T-helper 2 cell treated with Interferon-gamma antibody and Interleukin-4, amounts not matched to agents 5 μg/mL and 100 μg/mL, for 36 hours (primary cell): ENCODE data around the gene TIMP2.
"Not testable (repeated sequence)": the region's sequence is repeated elsewhere in the genome, so short reads cannot be mapped to it uniquely, and the experiment has no call there.

Experiments used
- DNase-seq: peaks from one replicate; pipeline ENCODE4 v3.0.0; 2021; ENCODE audit warnings: low spot score
- H3K27ac Mint-ChIP-seq: one replicate; pipeline ENCODE4 v1.8.0; 2021; ENCODE audit warnings: mild to moderate bottlenecking, mixed read lengths
- H3K27me3 Mint-ChIP-seq: one replicate; pipeline ENCODE4 v1.8.0; 2021; ENCODE audit warnings: low read depth, mixed read lengths
- H3K36me3 Mint-ChIP-seq: one replicate; pipeline ENCODE4 v1.8.0; 2021; ENCODE audit warnings: low read depth, mixed read lengths
- H3K4me1 Mint-ChIP-seq: one replicate; pipeline ENCODE4 v1.8.0; 2021; ENCODE audit warnings: low read depth, mixed read lengths
- H3K4me3 Mint-ChIP-seq: one replicate; pipeline ENCODE4 v1.8.0; 2022; ENCODE audit warnings: mild to moderate bottlenecking, moderate library complexity, mixed read lengths
- H3K9me3 Mint-ChIP-seq: one replicate; pipeline ENCODE4 v1.8.0; 2021; ENCODE audit warnings: mixed read lengths

The TIMP2 gene

DNA sequence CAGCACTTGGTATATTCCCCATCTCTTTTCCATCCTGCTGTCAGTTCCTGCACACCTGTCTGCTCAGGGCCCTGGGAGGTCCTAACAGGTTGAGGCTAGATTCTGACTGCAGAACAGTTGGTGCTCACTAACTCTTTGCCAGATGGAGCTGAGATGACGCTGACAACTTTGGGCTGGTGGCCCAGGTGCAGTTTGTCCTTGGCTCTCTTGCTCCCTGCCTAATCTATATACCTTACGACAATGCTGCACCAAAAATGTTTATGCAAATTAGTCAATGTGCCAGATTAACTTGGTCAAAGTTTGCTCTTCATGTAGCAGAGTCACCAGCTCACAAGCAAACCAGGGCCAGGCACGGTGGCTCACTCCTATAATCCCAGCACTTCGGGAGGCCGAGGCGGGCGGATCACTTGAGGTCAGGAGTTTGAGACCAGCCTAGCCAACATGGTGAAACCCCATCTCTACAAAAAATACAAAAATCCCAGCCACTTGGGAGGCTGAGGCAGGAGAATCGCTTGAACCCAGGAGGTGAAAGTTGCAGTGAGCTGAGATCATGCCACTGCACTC lies 48.2 kb downstream of the TIMP2 start:
- H3K4me1 Mint-ChIP-seq: peaks cover 15% of the 10 kb centered on the region
- H3K27me3 Mint-ChIP-seq: peaks cover 15% of the 10 kb centered on the region
- not testable (repeated sequence) for H3K27ac Mint-ChIP-seq, H3K36me3 Mint-ChIP-seq, H3K4me3 Mint-ChIP-seq, DNase-seq, H3K9me3 Mint-ChIP-seq

DNA sequence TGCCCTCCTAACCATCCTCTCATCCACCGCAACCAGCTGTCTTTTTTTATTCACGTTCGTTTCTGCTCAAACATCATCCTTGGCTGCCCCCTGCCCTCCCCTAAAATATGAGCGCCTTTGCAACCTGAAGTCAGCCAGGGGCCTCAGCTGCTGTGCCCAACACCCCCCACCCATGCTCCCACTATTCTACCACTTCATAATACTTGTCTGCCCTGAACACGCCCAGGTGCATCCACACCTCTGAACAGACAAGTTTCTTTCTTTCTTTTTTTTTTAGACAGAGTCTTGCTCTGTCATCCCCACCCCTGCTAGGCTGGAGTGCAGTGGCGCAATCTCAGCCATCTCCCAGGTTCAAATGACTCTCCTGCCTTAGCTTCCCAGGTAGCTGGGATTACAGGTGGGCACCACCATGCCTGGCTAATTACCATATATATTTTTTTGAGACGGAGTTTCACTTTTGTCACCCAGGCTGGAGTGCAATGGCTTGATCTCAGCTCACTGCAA lies 49.0 kb downstream of the TIMP2 start:
- Mint-ChIP-seq H3K27me3 (peaks cover 15% of the 10 kb centered on the region), H3K4me1 (peaks cover 15% of the 10 kb centered on the region), H3K36me3 (no peaks in the 10 kb centered on the region), H3K4me3 (no peak overlapping the region), H3K9me3 (no peaks in the 10 kb centered on the region), H3K27ac (no peak overlapping the region)
- DNase-seq: no peak

DNA sequence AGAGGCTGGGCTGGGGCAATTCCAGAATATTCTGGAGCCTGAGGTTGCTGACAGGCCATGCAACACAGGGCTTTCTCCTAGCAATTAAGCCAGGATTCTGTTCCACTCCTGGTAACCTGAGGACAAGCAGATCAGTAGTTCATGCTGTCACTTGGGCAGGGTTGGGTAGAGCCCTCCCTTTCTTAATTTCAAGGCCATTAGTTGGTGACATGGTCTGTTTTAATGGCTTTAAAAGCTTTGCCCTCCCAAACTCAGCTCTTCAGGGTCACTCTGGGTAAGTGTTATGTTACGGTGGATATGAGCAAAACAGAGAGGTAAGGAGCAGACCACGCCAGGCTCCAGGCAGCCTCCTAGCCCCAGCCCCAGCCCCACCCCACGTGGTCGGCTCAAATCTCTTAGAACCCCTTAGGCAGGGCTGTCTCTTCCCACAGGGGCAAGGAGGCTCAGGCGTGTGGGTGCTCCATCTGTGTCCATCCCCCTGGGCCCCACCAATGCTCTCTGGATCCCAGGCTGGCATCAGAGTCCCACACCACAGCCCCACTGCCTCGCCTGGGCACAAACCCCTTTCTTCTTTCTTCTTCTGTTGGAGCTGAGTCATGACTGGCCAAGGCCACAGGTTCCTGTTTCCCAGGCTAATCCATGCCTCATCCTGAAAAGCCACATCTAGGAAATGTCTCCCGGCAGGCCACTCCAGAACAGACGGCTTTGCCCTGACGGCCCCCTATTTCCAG lies 49.7 kb downstream of the TIMP2 start:
- Mint-ChIP-seq H3K9me3 (no peaks in the 10 kb centered on the region), H3K4me1 (peaks cover 15% of the 10 kb centered on the region), H3K27me3 (peaks cover 15% of the 10 kb centered on the region), H3K36me3 (no peaks in the 10 kb centered on the region), H3K27ac (no peak overlapping the region), H3K4me3 (no peak overlapping the region)
- DNase-seq: no peak

GRCh38 chr17:78873519-78874340 lies 51.5 kb downstream of the TIMP2 start:
- Mint-ChIP-seq H3K27me3 (peaks cover 4% of the 10 kb centered on the region), H3K4me3 (no peak overlapping the region), H3K4me1 (peaks cover 3% of the 10 kb centered on the region), H3K36me3 (no peaks in the 10 kb centered on the region), H3K27ac (no peak overlapping the region), H3K9me3 (no peaks in the 10 kb centered on the region)
- no peak for DNase-seq

- no peaks in the 10 kb centered on the region for H3K9me3 Mint-ChIP-seq
- H3K4me1 Mint-ChIP-seq: no peaks in the 10 kb centered on the region
- no peak overlapping the region for H3K27ac Mint-ChIP-seq
- no peak overlapping the region for H3K4me3 Mint-ChIP-seq
- DNase-seq: no peak
- peaks cover 7% of the 10 kb centered on the region for H3K27me3 Mint-ChIP-seq
- H3K36me3 Mint-ChIP-seq: no peaks in the 10 kb centered on the region
These were observed 52.7 kb downstream of the TIMP2 start for GRCh38 chr17:78872486-78872885.

- H3K4me3 Mint-ChIP-seq: no peak overlapping the region
- no peak for DNase-seq
- no peaks in the 10 kb centered on the region for H3K9me3 Mint-ChIP-seq
- H3K4me1 Mint-ChIP-seq: no peaks in the 10 kb centered on the region
- H3K27ac Mint-ChIP-seq: no peak overlapping the region
- peaks cover 7% of the 10 kb centered on the region for H3K27me3 Mint-ChIP-seq
- no peaks in the 10 kb centered on the region for H3K36me3 Mint-ChIP-seq
These were observed 54.6 kb downstream of the TIMP2 start for GRCh38 chr17:78870621-78871020.

GRCh38 chr17:78868391-78868790 lies 56.8 kb downstream of the TIMP2 start:
- peaks cover 7% of the 10 kb centered on the region for H3K27me3 Mint-ChIP-seq
- H3K27ac Mint-ChIP-seq: no peak overlapping the region
- H3K9me3 Mint-ChIP-seq: no peaks in the 10 kb centered on the region
- no peak for DNase-seq
- H3K4me1 Mint-ChIP-seq: no peaks in the 10 kb centered on the region
- H3K4me3 Mint-ChIP-seq: no peak overlapping the region
- H3K36me3 Mint-ChIP-seq: no peaks in the 10 kb centered on the region

GRCh38 chr17:78867046-78867445 lies 58.1 kb downstream of the TIMP2 start:
- DNase-seq, H3K27ac Mint-ChIP-seq, H3K4me1 Mint-ChIP-seq: not testable (repeated sequence)

DNA sequence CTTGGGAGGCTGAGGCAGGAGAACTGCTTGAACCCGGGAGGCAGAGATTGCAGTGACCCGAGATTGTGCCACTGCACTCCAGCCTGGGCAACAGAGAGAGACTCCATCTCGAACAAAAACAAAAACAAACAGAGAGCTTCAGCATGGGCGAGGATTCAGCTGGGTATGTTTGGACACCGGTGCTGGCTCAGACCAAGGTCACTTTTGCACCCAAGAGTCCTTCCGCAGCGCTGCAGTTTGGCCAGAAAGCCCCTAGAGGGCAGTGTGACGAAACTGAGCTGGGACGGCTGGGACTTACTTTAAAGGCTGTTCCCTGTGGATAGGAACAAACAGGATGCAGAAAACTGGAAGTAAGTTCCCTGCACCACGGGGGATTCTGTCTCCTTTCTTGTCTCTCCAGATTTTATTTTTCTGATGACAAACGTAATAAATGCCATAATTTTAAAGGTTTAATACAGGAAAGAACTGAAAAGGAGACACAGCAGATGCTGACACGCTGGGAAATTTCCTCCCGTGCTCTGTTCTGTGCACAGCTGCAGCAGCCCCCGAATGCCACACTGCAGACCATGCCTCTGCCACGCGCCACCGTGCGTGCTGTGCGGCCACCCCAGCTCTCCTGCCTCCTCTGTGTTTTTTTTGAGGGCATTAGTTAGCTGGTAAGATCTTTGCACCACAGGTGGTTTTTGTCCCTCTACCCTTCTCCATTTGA lies 59.4 kb downstream of the TIMP2 start:
- Mint-ChIP-seq H3K27ac (no peak overlapping the region), H3K27me3 (peaks cover 7% of the 10 kb centered on the region), H3K4me3 (no peak overlapping the region), H3K9me3 (no peaks in the 10 kb centered on the region), H3K4me1 (no peaks in the 10 kb centered on the region), H3K36me3 (no peaks in the 10 kb centered on the region)
- DNase-seq: peak; percentile 59

More at GRCh38 chr17:78867046-78867445, 58.1 kb downstream of the TIMP2 start:
- H3K36me3 Mint-ChIP-seq, H3K4me3 Mint-ChIP-seq, H3K27me3 Mint-ChIP-seq, H3K9me3 Mint-ChIP-seq: not testable (repeated sequence)

DNA sequence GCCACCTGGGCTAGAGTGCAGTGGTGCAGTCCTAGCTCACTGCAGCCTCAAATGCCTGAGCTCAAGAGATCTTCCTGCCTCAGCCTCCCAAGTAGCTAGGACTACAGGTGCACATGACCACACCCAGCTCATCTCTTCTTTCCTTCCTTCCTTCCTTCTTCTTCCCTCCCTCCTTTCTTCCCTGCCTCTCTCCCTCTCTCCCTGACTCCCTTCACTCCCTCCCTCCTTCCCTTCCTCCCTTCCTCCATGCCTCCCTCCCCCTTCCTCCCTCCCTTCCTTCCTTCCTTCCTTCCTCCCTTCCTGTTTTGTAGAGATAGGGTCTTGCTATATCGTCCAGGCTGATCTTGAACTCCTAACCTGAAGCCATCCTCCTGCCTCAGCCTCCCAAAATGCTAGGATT lies 61.1 kb downstream of the TIMP2 start:
- no peak overlapping the region for H3K27ac Mint-ChIP-seq
- H3K36me3 Mint-ChIP-seq: no peaks in the 10 kb centered on the region
- no peaks in the 10 kb centered on the region for H3K4me1 Mint-ChIP-seq

DNA sequence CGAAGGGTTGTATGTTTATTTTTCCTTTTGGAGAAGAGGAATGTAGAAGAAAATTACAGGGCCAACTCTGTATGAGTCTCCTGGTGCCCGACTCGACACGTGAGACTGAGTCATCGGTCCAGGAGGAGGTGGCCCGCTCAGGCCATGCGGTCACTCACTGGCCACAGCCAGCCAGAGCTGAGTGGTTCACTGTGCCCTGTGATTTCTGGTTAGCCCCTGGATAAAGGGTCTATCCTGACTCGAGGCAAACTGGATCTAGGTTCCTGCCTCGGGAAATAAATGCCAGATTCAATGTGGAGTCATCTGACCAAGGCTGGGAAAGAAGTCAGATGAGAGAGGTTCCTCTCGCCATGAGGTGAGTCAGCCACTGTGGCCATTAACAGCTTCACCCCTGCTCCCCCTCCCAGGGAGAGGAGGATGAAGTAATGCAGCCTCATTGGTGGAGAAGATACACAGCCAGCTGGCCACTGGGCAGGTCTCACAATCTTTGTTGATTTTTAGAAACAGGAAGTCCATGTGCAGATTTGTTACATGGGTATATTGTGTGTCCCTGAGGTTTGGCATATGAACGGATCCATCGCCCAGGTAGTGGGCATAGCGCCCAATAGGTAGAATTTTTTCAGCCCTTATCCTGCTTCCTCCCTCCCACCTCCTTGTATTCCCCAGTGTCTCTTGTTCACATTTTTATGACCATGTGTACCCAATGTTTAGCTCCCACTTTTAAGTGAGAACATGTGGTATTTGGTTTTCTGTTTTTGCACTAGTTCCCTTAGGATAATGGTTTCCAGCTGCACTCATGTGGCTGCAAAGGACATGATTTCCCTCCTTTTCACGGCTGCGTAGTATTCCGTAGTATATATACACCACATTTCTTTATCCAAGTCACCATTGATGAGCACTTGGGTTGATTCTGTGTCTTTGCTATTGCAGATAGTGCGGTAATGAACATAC lies 62.8 kb downstream of the TIMP2 start:
- no peaks in the 10 kb centered on the region for H3K9me3 Mint-ChIP-seq
- no peaks in the 10 kb centered on the region for H3K4me1 Mint-ChIP-seq
- H3K27me3 Mint-ChIP-seq: peaks cover 2% of the 10 kb centered on the region
- H3K36me3 Mint-ChIP-seq: no peaks in the 10 kb centered on the region
- H3K27ac Mint-ChIP-seq: no peak overlapping the region
- H3K4me3 Mint-ChIP-seq: no peak overlapping the region
- no peak for DNase-seq

More for the DNA sequence above, 61.1 kb downstream of the TIMP2 start:
- no peak overlapping the region for H3K4me3 Mint-ChIP-seq
- peaks cover 7% of the 10 kb centered on the region for H3K27me3 Mint-ChIP-seq
- DNase-seq: no peak
- no peaks in the 10 kb centered on the region for H3K9me3 Mint-ChIP-seq

GRCh38 chr17:78861229-78861628 lies 64.0 kb downstream of the TIMP2 start:
- H3K4me3 Mint-ChIP-seq: no peak overlapping the region
- H3K4me1 Mint-ChIP-seq: no peaks in the 10 kb centered on the region
- no peaks in the 10 kb centered on the region for H3K36me3 Mint-ChIP-seq
- no peak overlapping the region for H3K27ac Mint-ChIP-seq
- peaks cover 2% of the 10 kb centered on the region for H3K27me3 Mint-ChIP-seq
- H3K9me3 Mint-ChIP-seq: no peaks in the 10 kb centered on the region
- no peak for DNase-seq

- DNase-seq: no peak
- Mint-ChIP-seq H3K36me3 (no peaks in the 10 kb centered on the region), H3K4me1 (no peaks in the 10 kb centered on the region), H3K27me3 (peaks cover 2% of the 10 kb centered on the region), H3K27ac (no peak overlapping the region), H3K9me3 (no peaks in the 10 kb centered on the region), H3K4me3 (no peak overlapping the region)
These were observed 66.1 kb downstream of the TIMP2 start for GRCh38 chr17:78859051-78859450.
